Stimulated activated memory B cell treated with anti-CD40 and anti-IgM and Interleukin-4, amounts not matched to agents 10 μg/mL and 1 μg/mL and 100 μg/mL, for 72 hours (primary cell): Measurements from ENCODE around the gene PLAC8.
"Not testable (repeated sequence)": the region's sequence is repeated elsewhere in the genome, so short reads cannot be mapped to it uniquely, and the experiment has no call there.

Experiments used
- ATAC-seq: fragments of 150-1000 bp; cut with Tn5 transposase; 2 replicates; pipeline ENCODE4 v1.10.0; 2021
- H3K27ac Mint-ChIP-seq: one replicate; pipeline ENCODE4 v1.8.0; 2022; ENCODE audit warnings: mild to moderate bottlenecking, mixed read lengths
- H3K27me3 Mint-ChIP-seq: one replicate; pipeline ENCODE4 v1.8.0; 2022; ENCODE audit warnings: mixed read lengths
- H3K36me3 Mint-ChIP-seq: one replicate; pipeline ENCODE4 v1.8.0; 2022; ENCODE audit warnings: mixed read lengths
- H3K4me1 Mint-ChIP-seq: one replicate; pipeline ENCODE4 v1.8.0; 2022; ENCODE audit warnings: mixed read lengths
- H3K4me3 Mint-ChIP-seq: one replicate; pipeline ENCODE4 v1.8.0; 2022; ENCODE audit warnings: mild to moderate bottlenecking, moderate library complexity, mixed read lengths
- H3K9me3 Mint-ChIP-seq: one replicate; pipeline ENCODE4 v1.8.0; 2022; ENCODE audit warnings: mixed read lengths

Gene PLAC8

DNA sequence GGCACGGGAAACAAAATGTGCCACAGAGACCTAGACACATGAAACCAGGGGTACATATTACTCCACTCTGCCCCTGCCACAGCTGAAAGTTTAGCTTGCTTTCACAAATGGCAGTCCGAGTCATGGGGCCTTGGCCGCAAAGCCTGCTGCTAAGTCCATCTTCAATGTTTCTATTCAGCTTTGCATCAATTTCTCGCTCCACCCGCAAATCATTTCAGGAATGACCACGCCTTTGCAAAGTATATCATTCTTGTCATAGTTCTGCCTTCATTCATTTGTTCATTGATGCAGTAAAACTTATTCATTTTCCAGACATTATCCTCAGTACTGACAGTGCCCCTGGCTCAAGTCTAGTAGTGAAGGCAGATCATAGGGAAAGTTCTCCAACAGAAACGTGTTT is 9.5 kb downstream of the PLAC8 start:
- Mint-ChIP-seq H3K4me1 (peaks cover 49% of the 10 kb centered on the region), H3K4me3 (no peak overlapping the region), H3K27ac (peak overlapping the region; percentile 70), H3K27me3 (no peaks in the 10 kb centered on the region), H3K9me3 (no peaks in the 10 kb centered on the region), H3K36me3 (peaks cover 31% of the 10 kb centered on the region)
- ATAC-seq, result no peak

GRCh38 chr4:83096397-83096796 is 18.1 kb downstream of the PLAC8 start:
- H3K9me3 Mint-ChIP-seq, result no peaks in the 10 kb centered on the region
- no peaks in the 10 kb centered on the region for H3K27me3 Mint-ChIP-seq
- H3K4me3 Mint-ChIP-seq, result no peak overlapping the region
- ATAC-seq, result no peak
- peak overlapping the region; percentile 70 for H3K27ac Mint-ChIP-seq
- peaks cover 66% of the 10 kb centered on the region for H3K36me3 Mint-ChIP-seq
- H3K4me1 Mint-ChIP-seq, result peaks cover 48% of the 10 kb centered on the region

DNA sequence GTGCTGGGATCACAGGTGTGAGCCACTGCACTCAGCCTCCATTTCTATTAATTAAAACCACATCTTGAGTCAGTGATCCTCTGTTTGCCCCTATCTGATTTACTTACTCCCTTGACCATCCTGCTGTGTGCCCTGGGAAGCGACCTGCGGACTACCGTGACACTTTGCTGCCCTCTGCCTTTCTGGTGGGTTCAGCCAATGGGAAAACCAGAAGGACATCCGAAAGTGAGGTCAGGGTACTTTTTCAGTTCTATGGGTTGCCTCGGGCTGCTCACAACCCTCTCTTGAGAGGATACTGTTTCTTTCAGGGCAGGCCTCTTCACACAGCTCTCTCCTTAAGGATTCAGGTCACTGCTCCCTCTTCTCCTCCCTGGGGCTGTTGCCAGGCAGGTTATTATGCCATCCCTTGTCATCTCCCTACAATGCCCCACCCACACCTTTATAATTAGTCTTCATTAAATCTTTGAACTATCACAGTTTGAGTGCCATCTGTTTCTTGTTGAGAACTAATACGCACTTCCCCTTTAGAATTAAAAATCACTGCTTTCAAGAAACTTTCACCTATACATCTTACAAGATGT is 21.4 kb downstream of the PLAC8 start:
- no peaks in the 10 kb centered on the region for H3K9me3 Mint-ChIP-seq
- no peaks in the 10 kb centered on the region for H3K27me3 Mint-ChIP-seq
- peak overlapping the region; percentile 80 for H3K27ac Mint-ChIP-seq
- peaks cover 50% of the 10 kb centered on the region for H3K4me1 Mint-ChIP-seq
- no peak for ATAC-seq
- no peak overlapping the region for H3K4me3 Mint-ChIP-seq
- H3K36me3 Mint-ChIP-seq, result peaks cover 70% of the 10 kb centered on the region

DNA sequence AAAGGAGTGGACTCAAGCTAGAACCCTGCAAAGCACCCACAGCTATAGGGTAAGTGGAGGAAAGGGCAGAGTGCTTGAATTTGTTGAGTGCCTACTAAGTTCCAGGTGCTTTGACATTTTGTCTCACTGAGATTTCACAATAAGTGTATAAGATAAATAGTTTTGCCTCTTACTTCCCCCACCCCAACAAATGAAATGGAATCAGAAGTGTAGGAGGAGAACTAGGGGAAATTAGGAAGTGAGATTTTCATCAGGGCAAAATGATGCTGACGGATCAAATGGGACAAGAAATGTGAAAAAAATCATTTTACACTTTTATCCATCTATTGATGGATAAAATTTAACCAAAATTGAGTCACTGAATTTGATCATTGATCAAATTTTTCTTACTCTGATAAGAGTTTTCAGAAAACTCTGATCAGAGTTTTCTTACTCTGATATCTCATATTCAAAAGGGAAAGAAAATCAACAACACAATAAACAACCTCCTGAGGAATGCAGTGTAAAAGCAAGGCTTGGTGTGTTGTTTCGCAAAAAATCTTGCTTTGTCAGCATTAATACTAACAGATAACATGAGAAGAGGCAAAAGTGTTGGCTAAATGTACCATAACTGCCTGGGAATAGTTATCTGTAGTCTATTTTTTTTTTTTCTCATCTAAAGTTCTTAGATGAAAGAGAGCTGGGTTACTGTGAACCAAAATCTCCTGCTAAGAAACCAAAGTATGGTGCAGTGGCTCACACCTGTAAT is 24.9 kb downstream of the PLAC8 start:
- Mint-ChIP-seq H3K4me3 (no peak overlapping the region), H3K9me3 (no peaks in the 10 kb centered on the region), H3K4me1 (peaks cover 37% of the 10 kb centered on the region), H3K27me3 (no peaks in the 10 kb centered on the region), H3K27ac (peak overlapping the region; percentile 61), H3K36me3 (peaks cover 46% of the 10 kb centered on the region)
- ATAC-seq, result no peak

DNA sequence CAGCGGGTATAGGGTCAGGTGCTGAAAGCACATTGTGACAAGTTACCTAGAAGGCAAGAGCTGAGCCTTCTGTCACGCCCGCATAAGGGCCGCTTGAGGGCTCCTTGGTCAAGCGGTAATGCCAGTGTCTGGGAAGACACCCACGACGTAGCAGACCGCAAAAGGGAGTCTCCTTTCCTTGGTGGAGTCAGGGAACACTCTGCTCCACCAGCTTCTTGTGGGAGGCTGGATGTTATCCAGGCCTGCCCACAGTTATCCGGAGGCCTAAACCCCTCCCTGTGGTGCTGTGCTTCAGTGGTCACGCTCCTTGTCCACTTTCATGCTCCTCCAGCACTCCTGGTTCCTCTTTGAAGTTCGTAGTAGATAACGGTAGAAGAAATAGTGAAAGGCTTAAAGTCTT is 29.6 kb downstream of the PLAC8 start:
- H3K4me1 Mint-ChIP-seq, result peaks cover 49% of the 10 kb centered on the region
- H3K9me3 Mint-ChIP-seq, H3K27me3 Mint-ChIP-seq, H3K4me3 Mint-ChIP-seq, ATAC-seq: not testable (repeated sequence)
- peaks cover 20% of the 10 kb centered on the region for H3K36me3 Mint-ChIP-seq
- peak overlapping the region; percentile 71 for H3K27ac Mint-ChIP-seq

DNA sequence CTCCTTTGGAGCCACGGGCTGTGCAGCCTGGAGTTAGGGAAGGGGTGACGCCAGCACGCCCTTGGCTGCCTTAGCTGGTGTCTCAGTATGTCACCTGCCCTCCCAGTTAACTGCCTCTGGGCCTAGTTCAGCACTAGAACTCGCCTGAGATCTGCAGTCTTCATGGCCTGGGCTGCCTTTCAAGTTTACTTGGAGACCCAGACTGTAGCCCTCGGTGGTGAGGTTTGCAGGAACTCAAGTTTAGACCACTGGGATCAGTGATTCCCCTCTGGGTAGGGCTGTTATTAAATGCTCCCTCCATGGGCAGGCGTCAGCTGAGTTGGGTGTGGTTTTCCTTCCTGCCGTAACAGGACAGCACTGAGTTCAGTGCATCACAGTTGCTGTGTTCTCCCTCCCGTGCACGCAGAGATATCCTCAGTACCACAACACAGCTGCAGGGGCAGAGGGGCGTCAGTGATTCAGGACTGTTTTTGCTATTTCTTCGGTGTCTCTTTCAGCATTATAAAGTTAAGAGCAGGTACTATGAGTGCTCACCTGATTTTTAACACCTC is 30.5 kb downstream of the PLAC8 start:
- Mint-ChIP-seq H3K36me3 (peaks cover 13% of the 10 kb centered on the region), H3K27me3 (no peaks in the 10 kb centered on the region), H3K4me1 (peaks cover 42% of the 10 kb centered on the region), H3K27ac (peak overlapping the region; percentile 93), H3K9me3 (no peaks in the 10 kb centered on the region), H3K4me3 (no peak overlapping the region)
- ATAC-seq, result peak; percentile 96

- Mint-ChIP-seq H3K27ac (peak overlapping the region; percentile 93), H3K4me3 (no peak overlapping the region)
- no peak for ATAC-seq
Observed at GRCh38 chr4:83082777-83083176, 31.8 kb downstream of the PLAC8 start.

DNA sequence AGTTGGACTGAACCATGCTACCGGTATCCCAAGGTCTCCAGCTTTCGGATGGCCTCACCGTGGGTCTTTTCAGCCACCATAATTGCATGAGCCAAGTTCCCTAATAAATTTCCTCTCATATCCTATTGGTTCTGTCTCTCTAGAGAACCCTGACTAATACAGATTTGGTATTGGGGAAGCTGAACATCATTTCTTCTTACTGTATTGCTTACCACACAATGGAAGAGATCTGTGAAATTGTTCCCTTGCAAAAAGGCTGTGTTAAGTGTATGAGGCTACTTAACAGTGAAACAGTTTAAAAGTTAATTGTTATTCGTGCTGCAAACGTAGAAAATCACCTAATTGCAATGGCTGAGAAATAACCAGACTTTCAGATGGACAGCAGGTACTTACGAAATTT is 34.0 kb downstream of the PLAC8 start:
- Mint-ChIP-seq H3K27ac (peak overlapping the region; percentile 19), H3K4me3 (no peak overlapping the region), H3K9me3 (peaks cover 6% of the 10 kb centered on the region), H3K4me1 (peaks cover 47% of the 10 kb centered on the region), H3K36me3 (peaks cover 25% of the 10 kb centered on the region), H3K27me3 (no peaks in the 10 kb centered on the region)
- no peak for ATAC-seq

More at GRCh38 chr4:83082777-83083176, 31.8 kb downstream of the PLAC8 start:
- no peaks in the 10 kb centered on the region for H3K9me3 Mint-ChIP-seq
- H3K36me3 Mint-ChIP-seq, result peaks cover 6% of the 10 kb centered on the region
- H3K27me3 Mint-ChIP-seq, result no peaks in the 10 kb centered on the region
- H3K4me1 Mint-ChIP-seq, result peaks cover 35% of the 10 kb centered on the region

DNA sequence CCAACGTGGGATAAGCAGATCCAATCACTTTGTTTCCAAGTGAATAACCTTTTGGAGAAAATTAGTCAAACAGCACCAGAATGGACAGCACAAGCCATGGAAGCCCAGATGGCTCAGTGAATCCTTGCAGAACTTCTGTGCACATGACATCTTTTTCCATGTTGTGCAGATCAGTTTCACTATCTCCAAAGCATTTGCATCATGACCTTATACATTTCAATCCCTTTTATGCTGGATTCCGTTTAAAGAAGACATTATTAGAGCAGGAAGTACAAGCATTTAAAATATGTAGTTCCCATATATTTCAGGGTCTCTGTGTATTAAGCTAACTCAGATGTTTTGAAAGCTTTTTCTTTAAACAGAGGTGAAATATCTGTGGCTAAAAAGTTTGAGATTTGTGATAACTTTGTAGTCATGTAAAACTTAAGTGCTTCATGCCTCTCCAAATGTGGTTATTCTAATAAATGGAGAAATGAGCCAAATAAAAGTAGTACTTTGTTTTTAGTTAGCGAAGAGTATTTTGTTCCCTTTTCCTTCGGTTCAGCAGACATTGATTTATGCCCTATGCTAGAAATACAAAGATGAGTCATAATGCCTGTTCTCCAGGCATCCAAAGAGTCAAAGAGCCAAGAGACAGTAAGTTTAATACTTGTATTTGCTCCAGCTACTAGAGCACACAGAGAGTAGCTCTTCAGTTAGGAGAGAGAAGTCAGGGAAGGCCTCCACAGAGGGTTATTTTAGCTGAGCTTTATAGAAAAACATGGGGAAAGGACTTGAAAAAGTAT is 39.0 kb downstream of the PLAC8 start:
- Mint-ChIP-seq H3K9me3 (peaks cover 6% of the 10 kb centered on the region), H3K4me1 (peaks cover 21% of the 10 kb centered on the region), H3K36me3 (peaks cover 41% of the 10 kb centered on the region), H3K4me3 (no peak overlapping the region), H3K27ac (peak overlapping the region; percentile 65), H3K27me3 (no peaks in the 10 kb centered on the region)
- no peak for ATAC-seq

DNA sequence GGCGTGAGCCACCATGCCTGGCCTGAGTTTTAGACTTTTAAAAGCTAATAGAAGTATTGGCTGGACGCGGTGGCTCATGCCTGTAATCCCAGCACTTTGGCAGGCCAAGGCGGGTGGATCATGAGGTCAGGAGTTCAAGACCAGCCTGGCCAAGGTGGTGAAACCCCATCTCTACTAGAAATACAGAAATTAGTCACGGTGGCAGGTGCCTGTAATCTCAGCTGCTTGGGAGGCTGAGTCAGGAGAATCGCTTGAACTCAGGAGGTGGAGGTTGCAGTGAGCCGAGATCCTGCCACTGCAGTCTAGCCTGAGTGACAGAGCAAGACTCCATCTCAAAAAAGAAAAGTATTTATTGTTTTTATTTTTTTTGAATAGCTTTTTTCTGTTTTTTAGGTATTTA is 39.7 kb downstream of the PLAC8 start:
- not testable (repeated sequence) for H3K27me3 Mint-ChIP-seq, H3K4me3 Mint-ChIP-seq, H3K27ac Mint-ChIP-seq, H3K9me3 Mint-ChIP-seq
- Mint-ChIP-seq H3K36me3 (peaks cover 49% of the 10 kb centered on the region), H3K4me1 (peaks cover 21% of the 10 kb centered on the region)
- ATAC-seq, result peak; percentile 36

- Mint-ChIP-seq H3K4me1 (peaks cover 21% of the 10 kb centered on the region), H3K27me3 (no peaks in the 10 kb centered on the region), H3K9me3 (peaks cover 6% of the 10 kb centered on the region), H3K4me3 (peak overlapping the region; percentile 18), H3K36me3 (peaks cover 53% of the 10 kb centered on the region), H3K27ac (no peak overlapping the region)
- ATAC-seq, result peak; percentile 82
Observed at GRCh38 chr4:83074086-83074704, 40.3 kb downstream of the PLAC8 start.

DNA sequence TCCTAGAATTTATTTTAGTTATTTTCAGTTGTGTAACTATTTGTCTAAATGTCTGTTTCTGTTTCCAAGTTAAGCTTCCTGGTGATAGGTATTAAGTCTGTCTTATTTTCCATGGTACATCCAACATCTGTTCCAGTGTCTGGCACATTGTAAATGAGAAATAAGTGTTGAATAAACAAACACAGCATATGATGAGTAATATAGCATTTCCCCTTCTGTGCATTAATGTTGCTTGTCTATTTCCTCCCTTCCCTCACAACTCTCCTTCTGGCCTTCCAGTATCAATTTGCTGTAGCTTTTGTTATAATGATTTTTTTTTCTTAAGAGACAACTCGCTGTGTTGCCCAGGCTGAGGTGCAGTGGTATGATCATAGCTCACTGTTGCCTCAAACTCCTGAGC is 43.4 kb downstream of the PLAC8 start:
- Mint-ChIP-seq H3K27ac (peak overlapping the region; percentile 5), H3K4me1 (peaks cover 10% of the 10 kb centered on the region), H3K4me3 (no peak overlapping the region), H3K27me3 (no peaks in the 10 kb centered on the region), H3K36me3 (peaks cover 47% of the 10 kb centered on the region), H3K9me3 (no peaks in the 10 kb centered on the region)
- ATAC-seq, result no peak

DNA sequence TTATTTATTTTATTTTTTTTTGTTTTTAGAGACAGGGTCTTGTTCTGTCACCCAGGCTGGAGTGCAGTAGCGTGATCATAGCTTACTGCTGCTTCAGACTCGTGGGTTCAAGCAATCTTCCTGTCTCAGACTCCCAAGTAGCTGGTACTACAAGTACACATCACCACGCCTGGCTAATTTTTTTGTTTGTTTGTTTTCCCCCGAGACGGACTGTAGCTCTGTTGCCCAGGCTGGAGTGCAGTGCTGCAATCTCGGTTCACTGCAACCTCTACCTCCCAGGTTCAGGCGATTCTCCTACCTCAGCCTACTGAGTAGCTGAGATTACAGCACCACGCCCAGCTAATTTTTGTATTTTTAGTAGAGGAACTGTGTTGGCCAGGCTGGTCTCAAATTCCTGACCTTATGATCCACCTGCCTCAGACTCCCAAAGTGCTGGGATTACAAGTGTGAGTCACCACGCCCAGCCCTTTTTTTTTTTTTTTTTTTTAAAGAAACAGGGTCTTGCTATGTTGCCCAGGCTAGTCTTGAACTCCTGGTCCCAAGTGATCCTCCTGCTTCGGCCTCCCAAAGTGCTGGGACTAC is 47.4 kb downstream of the PLAC8 start:
- H3K27ac Mint-ChIP-seq, result no peak overlapping the region
- H3K36me3 Mint-ChIP-seq, result peaks cover 52% of the 10 kb centered on the region
- H3K27me3 Mint-ChIP-seq, result no peaks in the 10 kb centered on the region
- H3K9me3 Mint-ChIP-seq, result no peaks in the 10 kb centered on the region
- H3K4me3 Mint-ChIP-seq, result no peak overlapping the region
- no peaks in the 10 kb centered on the region for H3K4me1 Mint-ChIP-seq
- ATAC-seq, result no peak

GRCh38 chr4:83065266-83065665 is 49.3 kb downstream of the PLAC8 start:
- H3K4me1 Mint-ChIP-seq, result no peaks in the 10 kb centered on the region
- H3K36me3 Mint-ChIP-seq, result peaks cover 49% of the 10 kb centered on the region
- no peak for ATAC-seq
- H3K27ac Mint-ChIP-seq, result no peak overlapping the region
- no peaks in the 10 kb centered on the region for H3K9me3 Mint-ChIP-seq
- H3K27me3 Mint-ChIP-seq, result no peaks in the 10 kb centered on the region
- no peak overlapping the region for H3K4me3 Mint-ChIP-seq

DNA sequence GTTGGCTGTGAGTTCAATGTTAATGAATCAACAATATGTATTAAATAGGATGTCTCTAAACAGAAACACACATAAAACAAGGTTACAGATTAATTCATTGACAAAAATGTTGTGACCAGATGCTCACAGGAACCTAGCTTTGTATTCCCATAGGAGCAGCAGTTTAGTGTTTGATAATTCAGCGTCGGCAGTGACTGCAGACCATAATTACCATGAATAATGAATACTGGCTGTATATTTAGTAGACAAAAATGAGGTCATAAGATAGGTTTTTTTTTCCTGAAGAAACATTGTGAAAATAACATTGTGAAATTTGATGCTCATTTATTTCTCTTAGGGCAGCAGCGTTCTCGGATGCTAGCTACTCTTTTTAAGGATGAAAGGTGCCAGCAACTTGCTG is 51.8 kb downstream of the PLAC8 start:
- Mint-ChIP-seq H3K9me3 (no peaks in the 10 kb centered on the region), H3K27ac (no peak overlapping the region), H3K27me3 (no peaks in the 10 kb centered on the region), H3K36me3 (peaks cover 44% of the 10 kb centered on the region), H3K4me1 (no peaks in the 10 kb centered on the region), H3K4me3 (no peak overlapping the region)
- ATAC-seq, result no peak
